T follicular helper cell (primary cell): ENCODE results near the gene FAM13A.
"Not testable (repeated sequence)": the region's sequence is repeated elsewhere in the genome, so short reads cannot be mapped to it uniquely, and the experiment has no call there.

ENCODE experiments used
- DNase-seq: peaks from one replicate; pipeline ENCODE4 v3.0.0-alpha.2; 2020; ENCODE audit warnings: low read depth

FAM13A gene

GRCh38 chr4:88900432-88900831, 156.6 kb downstream of the FAM13A start:
- DNase-seq = no peak

GRCh38 chr4:88897752-88898151, 159.2 kb downstream of the FAM13A start:
- no peak for DNase-seq

DNA sequence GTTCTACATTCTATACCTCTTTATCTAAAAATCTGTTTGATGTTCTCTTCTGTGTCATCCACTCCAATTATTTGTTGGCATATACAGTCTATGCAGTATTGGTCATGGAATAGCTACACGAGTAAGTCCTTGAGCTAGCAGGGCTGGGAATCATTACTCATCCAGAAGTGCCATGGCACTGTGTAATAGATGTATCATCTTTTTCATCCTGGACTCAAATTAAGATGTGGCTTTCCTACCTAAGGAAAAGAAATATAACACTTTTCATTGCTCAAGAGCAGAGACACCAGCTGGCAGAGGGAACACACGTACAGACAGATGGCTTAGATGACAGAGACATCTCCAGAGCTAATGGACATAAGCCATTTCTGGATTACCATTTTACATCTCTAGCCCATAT, 159.8 kb downstream of the FAM13A start:
- DNase-seq = no peak

GRCh38 chr4:88893961-88894360, 163.0 kb downstream of the FAM13A start:
- DNase-seq = no peak

DNA sequence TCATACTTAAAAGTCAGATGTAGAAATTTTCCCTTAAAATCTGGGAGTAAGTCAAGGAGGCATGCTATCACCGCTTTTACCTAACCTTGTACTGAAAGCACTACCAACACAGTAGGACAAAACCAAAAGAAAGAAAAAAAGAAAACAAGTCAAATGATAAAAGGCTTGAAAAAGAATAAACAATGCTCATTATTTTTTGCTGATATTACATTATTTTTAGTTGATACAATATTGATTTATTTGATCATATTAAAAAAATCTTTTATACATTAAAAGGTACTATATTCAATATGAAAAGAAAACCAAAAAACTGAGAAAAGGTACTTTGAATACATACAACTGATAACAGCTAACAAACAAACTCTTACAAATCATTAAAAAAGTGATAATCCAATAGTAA, 164.3 kb downstream of the FAM13A start:
- no peak for DNase-seq

DNA sequence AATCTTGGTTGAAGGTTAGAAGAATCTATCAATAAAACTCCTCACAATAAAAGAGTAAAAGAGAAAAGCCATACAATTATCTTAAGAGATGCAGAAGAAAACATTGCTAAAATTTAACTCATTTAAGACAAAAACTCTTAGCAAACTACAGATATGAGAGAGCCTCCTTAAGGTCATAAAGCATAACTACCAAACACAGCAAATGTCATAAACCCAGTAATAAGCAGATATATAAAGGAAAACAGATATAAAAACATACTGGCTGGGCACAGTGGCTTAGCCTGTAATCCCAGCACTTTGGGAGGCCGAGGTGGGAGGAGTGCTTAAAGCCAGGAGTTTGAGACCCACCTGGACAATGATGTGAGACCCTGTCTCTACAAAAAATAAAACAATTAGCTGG, 165.3 kb downstream of the FAM13A start:
- DNase-seq = no peak

DNA sequence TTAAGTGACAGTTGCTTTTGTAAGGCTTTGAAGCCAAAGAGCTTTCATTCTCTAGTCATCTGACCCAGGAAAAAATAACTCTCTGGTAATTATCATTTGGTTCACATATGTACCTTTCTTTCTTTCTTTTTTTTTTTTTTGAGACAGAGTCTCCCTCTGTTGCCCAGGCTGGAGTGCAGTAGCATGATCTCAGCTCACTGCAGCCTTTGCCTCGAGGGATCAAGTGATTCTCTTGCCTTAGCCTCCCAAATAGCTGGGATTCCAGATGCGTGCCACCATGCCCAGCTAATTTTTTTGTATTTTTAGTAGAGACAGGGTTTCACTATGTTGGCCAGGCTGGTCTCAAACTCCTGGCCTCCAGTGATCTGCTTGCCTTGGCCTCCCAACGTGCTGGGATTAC, 169.6 kb downstream of the FAM13A start:
- not testable (repeated sequence) for DNase-seq

- DNase-seq = no peak
These were observed 175.8 kb downstream of the FAM13A start for GRCh38 chr4:88881227-88881569.

- no peak for DNase-seq
These were observed 176.3 kb downstream of the FAM13A start for GRCh38 chr4:88880501-88881226.

- DNase-seq = no peak
These were observed 177.0 kb downstream of the FAM13A start for GRCh38 chr4:88879991-88880390.

- DNase-seq = no peak
These were observed 178.3 kb downstream of the FAM13A start for GRCh38 chr4:88878642-88879041.

- DNase-seq = no peak
These were observed 186.6 kb downstream of the FAM13A start for GRCh38 chr4:88870428-88870827.

GRCh38 chr4:88868510-88868909, 188.5 kb downstream of the FAM13A start:
- DNase-seq = no peak

GRCh38 chr4:88866862-88867550, 190.0 kb downstream of the FAM13A start:
- no peak for DNase-seq

DNA sequence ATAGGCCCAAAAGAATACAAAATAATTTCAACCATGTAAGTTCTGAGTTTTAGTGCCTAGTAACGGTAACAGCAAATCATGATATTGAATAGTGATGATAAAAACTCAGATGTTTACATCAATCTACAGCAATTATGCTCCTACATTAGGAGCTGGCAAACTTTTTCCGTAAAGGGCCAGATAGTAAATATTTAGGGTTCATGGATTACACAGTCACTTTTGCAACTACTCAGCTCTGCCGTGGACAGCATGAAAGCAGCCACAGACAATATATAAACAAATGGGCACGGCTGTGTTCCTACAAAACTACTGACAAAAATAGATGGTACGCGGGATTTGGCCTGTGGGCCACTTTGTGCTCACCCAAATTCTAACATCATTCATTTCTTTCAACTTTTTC, 191.5 kb downstream of the FAM13A start:
- no peak for DNase-seq

- DNase-seq = no peak
These were observed 191.9 kb downstream of the FAM13A start for GRCh38 chr4:88865046-88865445.

DNA sequence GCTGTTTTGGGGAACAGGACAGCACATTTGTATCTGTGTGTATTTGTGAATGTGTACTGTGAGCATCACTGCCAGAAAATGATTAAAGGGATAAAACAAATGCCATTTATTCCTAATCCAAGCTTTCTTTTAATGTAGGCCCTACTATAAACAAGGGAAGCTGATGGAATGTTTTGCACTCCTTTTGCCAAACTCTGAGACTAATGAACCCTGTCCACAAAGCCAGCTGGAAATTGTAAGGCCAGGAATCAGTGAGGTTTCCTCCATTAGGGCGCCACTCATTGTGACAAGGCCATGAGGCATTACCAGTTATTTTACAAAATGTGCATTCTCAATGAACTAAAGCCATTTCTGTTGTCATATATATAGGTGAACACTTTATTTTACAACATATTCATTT, 196.4 kb downstream of the FAM13A start:
- no peak for DNase-seq

DNA sequence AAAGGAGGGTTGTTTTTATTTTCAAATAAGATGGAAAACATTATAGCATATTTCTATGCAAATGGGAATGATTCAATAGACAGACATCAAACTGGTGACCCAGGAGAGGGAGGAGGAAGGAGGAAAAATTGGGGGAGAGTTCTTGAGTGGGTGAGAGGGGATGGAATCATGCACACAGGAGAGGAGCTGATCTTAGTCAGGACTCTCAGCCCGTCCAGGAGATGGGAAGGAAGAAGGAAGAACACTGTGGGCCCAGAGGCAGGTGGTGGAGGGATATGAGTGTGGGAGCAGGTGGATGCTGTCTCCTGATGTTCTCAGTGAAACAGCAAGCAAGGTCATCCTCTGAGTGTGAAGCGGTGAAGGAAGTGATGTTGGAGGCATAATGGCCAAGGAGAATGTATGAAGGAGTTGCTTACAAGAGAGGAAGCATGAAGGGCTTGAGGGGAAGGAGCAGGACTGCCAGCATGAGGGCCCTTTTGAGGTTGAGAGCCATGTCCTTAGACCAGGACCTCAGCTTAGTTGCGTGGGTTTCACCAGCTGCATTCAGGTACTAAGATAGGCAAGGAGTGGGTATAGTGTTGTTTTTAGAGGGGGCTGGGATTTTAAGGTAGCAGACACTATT, 197.7 kb downstream of the FAM13A start:
- DNase-seq = no peak

- DNase-seq = no peak
These were observed 198.2 kb downstream of the FAM13A start for GRCh38 chr4:88858752-88859151.

- no peak for DNase-seq
These were observed 199.4 kb downstream of the FAM13A start for GRCh38 chr4:88857588-88857987.

GRCh38 chr4:88854481-88854880, 202.5 kb downstream of the FAM13A start:
- DNase-seq = no peak

DNA sequence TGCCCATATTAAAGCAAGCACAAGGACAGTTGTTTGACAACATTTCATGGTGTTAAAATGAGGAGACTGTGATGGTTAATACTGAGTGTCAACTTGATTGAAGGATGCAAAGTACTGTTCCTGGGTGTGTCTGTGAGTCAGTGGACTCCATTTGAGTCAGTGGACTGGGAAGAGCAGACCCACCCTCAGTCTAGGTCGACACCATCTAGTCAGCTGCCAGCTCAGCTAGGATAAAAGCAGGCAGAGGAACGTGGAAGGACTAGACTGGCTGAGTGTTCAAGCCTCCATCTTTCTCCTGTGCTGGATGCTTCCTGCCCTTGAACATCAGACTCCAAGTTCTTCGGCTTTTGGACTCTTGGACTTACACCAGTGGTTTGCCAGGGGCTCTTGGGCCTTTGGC, 203.4 kb downstream of the FAM13A start:
- not testable (repeated sequence) for DNase-seq

GRCh38 chr4:88846206-88846790, 210.7 kb downstream of the FAM13A start:
- DNase-seq = no peak
